ENCODE data around the gene PDE3A.
A peak's percentile ranks its signal among the peaks of the same experiment; 100 is the strongest.

The PDE3A gene

GRCh38 chr12:20625531-20625930, 257.2 kb downstream of the PDE3A start:
- Histone ChIP-seq H2BK120ac (ENCODE audit: low read depth, low read length) (no peak overlapping the region), H3K9me3 (replicated peaks in 1 of 2; ENCODE audit: control insufficient read depth in 2 of 2, insufficient read depth in 1 of 2, low read depth in 1 of 2, low read length in 2 of 2) (no peaks in the 10 kb centered on the region), H3K79me1 (ENCODE audit: low read depth, low read length) (no peaks in the 10 kb centered on the region), H3K4me3 (ENCODE audit: low read length in 2 of 2) (no peak overlapping the region), H4K91ac (ENCODE audit: low read depth, low read length, poor library complexity) (no peak overlapping the region), H3K9ac (ENCODE audit: low read depth, low read length, poor library complexity) (no peak overlapping the region), H3K14ac (ENCODE audit: low read length) (no peak overlapping the region), H3K4ac (ENCODE audit: low read length) (no peak overlapping the region), H3K18ac (ENCODE audit: low read length) (no peak overlapping the region), H2BK15ac (ENCODE audit: low read length) (no peak overlapping the region), H4K8ac (ENCODE audit: low read depth, low read length) (no peak overlapping the region), H2BK12ac (ENCODE audit: low read length) (no peak overlapping the region), H2BK5ac (ENCODE audit: low read length) (no peak overlapping the region), H3K27ac (replicated peaks; ENCODE audit: low read length) (no peak overlapping the region), H2AK5ac (ENCODE audit: low read depth, low read length) (no peak overlapping the region), H2AFZ (ENCODE audit: low read length) (no peak overlapping the region), H3K36me3 (replicated peaks in 1 of 2; ENCODE audit: control insufficient read depth in 2 of 2, insufficient read depth in 2 of 2, low read length in 2 of 2) (no peaks in the 10 kb centered on the region), H3K23ac (ENCODE audit: low read depth, low read length, poor library complexity) (no peak overlapping the region), H3K4me2 (ENCODE audit: insufficient read depth, low read length, poor library complexity, severe bottlenecking) (no peak overlapping the region), H3K4me1 (ENCODE audit: control insufficient read depth in 2 of 2, insufficient read depth in 1 of 2, low read depth in 1 of 2, low read length in 2 of 2) (peaks cover 0 to 4% of the 10 kb centered on the region in 2 donors), H3K27me3 (ENCODE audit: control insufficient read depth in 3 of 3, insufficient read depth in 3 of 3, low read depth in 1 of 3, low read length in 3 of 3) (no peaks in the 10 kb centered on the region)
- no peak for DNase-seq (ENCODE audit: low spot score)
- WGBS, 2 donors (ENCODE audit: extremely low coverage in 2 of 2, insufficient read length in 2 of 2, insufficient replicate concordance in 1 of 2): no CpG with 5 or more reads among the region's 2 CpGs

DNA sequence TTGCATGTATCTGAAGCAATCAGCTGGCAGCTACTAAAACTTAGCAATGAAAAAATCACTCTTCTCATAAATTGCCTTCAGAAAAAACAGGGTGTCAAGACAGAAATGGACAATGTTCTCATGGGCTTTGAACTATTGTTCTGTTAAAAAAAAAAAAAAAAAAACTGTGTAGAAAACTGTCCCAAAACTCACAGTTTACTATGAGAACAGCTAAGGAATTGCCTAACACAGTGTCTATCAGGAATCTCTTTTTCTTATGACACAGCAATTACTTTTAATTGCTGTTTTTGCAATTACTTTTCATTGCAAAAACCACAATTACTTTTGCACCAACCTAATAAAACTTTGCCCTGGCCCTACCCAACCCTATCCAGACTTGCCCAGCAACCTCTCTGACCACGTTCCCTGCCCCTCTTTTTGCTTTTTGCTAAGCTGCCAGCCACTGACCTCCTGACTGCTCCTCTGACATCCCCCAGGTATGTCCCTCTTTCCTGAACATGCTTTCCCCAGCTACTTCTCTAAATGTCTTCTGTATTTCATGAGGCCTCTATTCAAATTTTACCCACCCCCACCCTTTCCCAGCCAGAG, 258.8 kb downstream of the PDE3A start:
- Histone ChIP-seq H2BK5ac (ENCODE audit: low read length) (no peak overlapping the region), H3K18ac (ENCODE audit: low read length) (no peak overlapping the region), H3K79me1 (ENCODE audit: low read depth, low read length) (no peaks in the 10 kb centered on the region), H3K9me3 (replicated peaks in 1 of 2; ENCODE audit: control insufficient read depth in 2 of 2, insufficient read depth in 1 of 2, low read depth in 1 of 2, low read length in 2 of 2) (no peaks in the 10 kb centered on the region), H2BK15ac (ENCODE audit: low read length) (no peak overlapping the region), H2AK5ac (ENCODE audit: low read depth, low read length) (no peak overlapping the region), H2BK120ac (ENCODE audit: low read depth, low read length) (no peak overlapping the region), H3K4ac (ENCODE audit: low read length) (no peak overlapping the region), H3K14ac (ENCODE audit: low read length) (no peak overlapping the region), H3K27me3 (ENCODE audit: control insufficient read depth in 3 of 3, insufficient read depth in 3 of 3, low read depth in 1 of 3, low read length in 3 of 3) (no peaks in the 10 kb centered on the region), H3K36me3 (replicated peaks in 1 of 2; ENCODE audit: control insufficient read depth in 2 of 2, insufficient read depth in 2 of 2, low read length in 2 of 2) (no peaks in the 10 kb centered on the region), H4K91ac (ENCODE audit: low read depth, low read length, poor library complexity) (no peak overlapping the region), H3K4me3 (ENCODE audit: low read length in 2 of 2) (no peak overlapping the region), H4K8ac (ENCODE audit: low read depth, low read length) (no peak overlapping the region), H3K4me1 (ENCODE audit: control insufficient read depth in 2 of 2, insufficient read depth in 1 of 2, low read depth in 1 of 2, low read length in 2 of 2) (peaks cover 0 to 4% of the 10 kb centered on the region in 2 donors), H3K9ac (ENCODE audit: low read depth, low read length, poor library complexity) (no peak overlapping the region), H2BK12ac (ENCODE audit: low read length) (no peak overlapping the region), H3K4me2 (ENCODE audit: insufficient read depth, low read length, poor library complexity, severe bottlenecking) (no peak overlapping the region), H3K27ac (replicated peaks; ENCODE audit: low read length) (no peak overlapping the region), H3K23ac (ENCODE audit: low read depth, low read length, poor library complexity) (no peak overlapping the region), H2AFZ (ENCODE audit: low read length) (no peak overlapping the region)
- no CpG with 5 or more reads among the region's 1 CpG for WGBS, 2 donors (ENCODE audit: extremely low coverage in 2 of 2, insufficient read length in 2 of 2, insufficient replicate concordance in 1 of 2)
- DNase-seq (ENCODE audit: low spot score): no peak

DNA sequence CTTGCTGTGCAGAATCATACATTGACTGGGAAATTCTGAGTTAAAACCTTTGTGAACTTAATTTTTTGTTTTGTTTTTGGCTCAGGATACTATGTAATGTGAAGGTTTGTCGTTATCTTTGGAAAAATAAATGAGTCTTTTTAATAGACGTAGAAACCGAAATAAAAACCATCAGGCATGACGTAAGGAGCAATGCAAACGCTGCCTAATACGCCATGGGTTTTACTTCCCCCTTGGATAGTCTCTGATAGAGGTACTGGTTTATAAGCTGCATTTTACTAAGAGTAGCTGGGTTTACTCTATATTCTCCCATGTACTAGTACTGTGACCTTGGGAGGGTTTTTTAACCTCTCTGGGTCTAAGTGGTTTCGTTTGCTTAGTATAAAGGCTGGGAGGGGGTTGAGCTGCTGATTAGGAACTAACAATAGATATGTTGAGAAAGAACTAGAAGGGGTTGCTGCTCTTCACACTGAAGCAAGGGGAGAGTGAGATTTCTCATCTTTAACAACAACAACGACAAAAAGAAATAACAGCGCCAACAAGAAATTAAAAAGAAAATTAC, 260.0 kb downstream of the PDE3A start:
- no peaks in the 10 kb centered on the region for H3K27me3 ChIP-seq (ENCODE audit: control insufficient read depth in 3 of 3, insufficient read depth in 3 of 3, low read depth in 1 of 3, low read length in 3 of 3)
- no peaks in the 10 kb centered on the region for H3K36me3 ChIP-seq (replicated peaks in 1 of 2; ENCODE audit: control insufficient read depth in 2 of 2, insufficient read depth in 2 of 2, low read length in 2 of 2)
- no CpG with 5 or more reads among the region's 9 CpGs for WGBS, 2 donors (ENCODE audit: extremely low coverage in 2 of 2, insufficient read length in 2 of 2, insufficient replicate concordance in 1 of 2)
- no peak overlapping the region for H2AK5ac ChIP-seq (ENCODE audit: low read depth, low read length)
- no peak overlapping the region for H2BK5ac ChIP-seq (ENCODE audit: low read length)
- no peaks in the 10 kb centered on the region for H3K9me3 ChIP-seq (replicated peaks in 1 of 2; ENCODE audit: control insufficient read depth in 2 of 2, insufficient read depth in 1 of 2, low read depth in 1 of 2, low read length in 2 of 2)
- no peak overlapping the region for H4K91ac ChIP-seq (ENCODE audit: low read depth, low read length, poor library complexity)
- no peak overlapping the region for H3K4me3 ChIP-seq (ENCODE audit: low read length in 2 of 2)
- H3K14ac ChIP-seq (ENCODE audit: low read length): no peak overlapping the region
- no peak for DNase-seq (ENCODE audit: low spot score)
- H3K4me1 ChIP-seq (ENCODE audit: control insufficient read depth in 2 of 2, insufficient read depth in 1 of 2, low read depth in 1 of 2, low read length in 2 of 2): peaks cover 0 to 4% of the 10 kb centered on the region in 2 donors
- no peak overlapping the region for H2BK12ac ChIP-seq (ENCODE audit: low read length)
- H3K23ac ChIP-seq (ENCODE audit: low read depth, low read length, poor library complexity): no peak overlapping the region
- H4K8ac ChIP-seq (ENCODE audit: low read depth, low read length): no peak overlapping the region
- H3K4ac ChIP-seq (ENCODE audit: low read length): no peak overlapping the region
- no peak overlapping the region for H2BK15ac ChIP-seq (ENCODE audit: low read length)
- H3K18ac ChIP-seq (ENCODE audit: low read length): no peak overlapping the region
- H2AFZ ChIP-seq (ENCODE audit: low read length): peak overlapping the region; percentile 51
- no peaks in the 10 kb centered on the region for H3K79me1 ChIP-seq (ENCODE audit: low read depth, low read length)
- no peak overlapping the region for H3K27ac ChIP-seq (replicated peaks; ENCODE audit: low read length)
- no peak overlapping the region for H3K4me2 ChIP-seq (ENCODE audit: insufficient read depth, low read length, poor library complexity, severe bottlenecking)
- no peak overlapping the region for H2BK120ac ChIP-seq (ENCODE audit: low read depth, low read length)
- H3K9ac ChIP-seq (ENCODE audit: low read depth, low read length, poor library complexity): no peak overlapping the region

- no peak overlapping the region for H3K14ac ChIP-seq (ENCODE audit: low read length)
- no peak overlapping the region for H2BK5ac ChIP-seq (ENCODE audit: low read length)
- H2BK15ac ChIP-seq (ENCODE audit: low read length): no peak overlapping the region
- no peak overlapping the region for H3K4me3 ChIP-seq (ENCODE audit: low read length in 2 of 2)
- H3K9me3 ChIP-seq (replicated peaks in 1 of 2; ENCODE audit: control insufficient read depth in 2 of 2, insufficient read depth in 1 of 2, low read depth in 1 of 2, low read length in 2 of 2): no peaks in the 10 kb centered on the region
- no CpG with 5 or more reads among the region's 4 CpGs for WGBS, 2 donors (ENCODE audit: extremely low coverage in 2 of 2, insufficient read length in 2 of 2, insufficient replicate concordance in 1 of 2)
- no peak overlapping the region for H4K8ac ChIP-seq (ENCODE audit: low read depth, low read length)
- H2AK5ac ChIP-seq (ENCODE audit: low read depth, low read length): no peak overlapping the region
- H2BK120ac ChIP-seq (ENCODE audit: low read depth, low read length): no peak overlapping the region
- H3K18ac ChIP-seq (ENCODE audit: low read length): no peak overlapping the region
- peak overlapping the region; percentile 51 for H2AFZ ChIP-seq (ENCODE audit: low read length)
- peaks cover 0 to 4% of the 10 kb centered on the region in 2 donors for H3K4me1 ChIP-seq (ENCODE audit: control insufficient read depth in 2 of 2, insufficient read depth in 1 of 2, low read depth in 1 of 2, low read length in 2 of 2)
- no peak overlapping the region for H3K27ac ChIP-seq (replicated peaks; ENCODE audit: low read length)
- H3K4ac ChIP-seq (ENCODE audit: low read length): no peak overlapping the region
- no peaks in the 10 kb centered on the region for H3K36me3 ChIP-seq (replicated peaks in 1 of 2; ENCODE audit: control insufficient read depth in 2 of 2, insufficient read depth in 2 of 2, low read length in 2 of 2)
- H3K23ac ChIP-seq (ENCODE audit: low read depth, low read length, poor library complexity): no peak overlapping the region
- no peak for DNase-seq (ENCODE audit: low spot score)
- no peak overlapping the region for H2BK12ac ChIP-seq (ENCODE audit: low read length)
- H3K79me1 ChIP-seq (ENCODE audit: low read depth, low read length): no peaks in the 10 kb centered on the region
- no peak overlapping the region for H3K9ac ChIP-seq (ENCODE audit: low read depth, low read length, poor library complexity)
- H4K91ac ChIP-seq (ENCODE audit: low read depth, low read length, poor library complexity): no peak overlapping the region
- no peaks in the 10 kb centered on the region for H3K27me3 ChIP-seq (ENCODE audit: control insufficient read depth in 3 of 3, insufficient read depth in 3 of 3, low read depth in 1 of 3, low read length in 3 of 3)
- no peak overlapping the region for H3K4me2 ChIP-seq (ENCODE audit: insufficient read depth, low read length, poor library complexity, severe bottlenecking)
Observed at GRCh38 chr12:20628999-20629398, 260.7 kb downstream of the PDE3A start.

Measured in neuronal stem cell (in vitro differentiated cells).